CD4-positive, CD25-positive, alpha-beta regulatory T cell (primary cell): Measurements from ENCODE around the gene RCSD1. TPM values are rescaled to one million over a fixed set of nuclear protein-coding genes. Genes with fewer than 3 reads are reported as not detected.
A peak's percentile ranks its signal among the peaks of the same experiment; 100 is the strongest.

Experiments used
- ATAC-seq, 2 donors: fragments of 150-1000 bp; cut with Tn5 transposase; one replicate each; pipeline ENCODE4 v1.10.0; 2021; ENCODE audit warnings: low read depth in 2 of 2, moderate number of reproducible peaks in 2 of 2, moderate library complexity in 1 of 2
- DNase-seq, 3 donors: peaks; one replicate each; pipeline versions ENCODE4 v3.0.0 to v3.0.0-alpha.2; 2012 to 2022; ENCODE audit warnings: mixed read lengths in 1 of 3
- H3K27ac ChIP-seq: one replicate; pipeline ENCODE4 v1.7.0; 2013; ENCODE audit warnings: mild to moderate bottlenecking, low read length; ENCODE audit not compliant: insufficient read depth, poor library complexity, severe bottlenecking
- H3K27me3 ChIP-seq: one replicate; pipeline ENCODE4 v1.7.0; 2013; ENCODE audit warnings: low read length; ENCODE audit not compliant: control insufficient read depth, insufficient read depth
- H3K36me3 ChIP-seq: one replicate; pipeline ENCODE4 v1.7.0; 2013; ENCODE audit warnings: mild to moderate bottlenecking, low read length, moderate library complexity; ENCODE audit not compliant: control insufficient read depth, insufficient read depth
- H3K4me1 ChIP-seq: 2 replicates; pipeline ENCODE4 v1.7.0; 2013; ENCODE audit warnings: mild to moderate bottlenecking, low read length; ENCODE audit not compliant: insufficient read depth, control insufficient read depth, poor library complexity, severe bottlenecking
- H3K4me3 ChIP-seq: one replicate; pipeline ENCODE4 v1.7.0; 2013; ENCODE audit warnings: low read depth, mild to moderate bottlenecking, low read length, moderate library complexity
- H3K9me3 ChIP-seq, 2 experiments: 1 replicate in 1 of 2; 2 replicates in 1 of 2; pipeline ENCODE4 v1.7.0; 2013; ENCODE audit warnings: low read length in 2 of 2, mild to moderate bottlenecking in 1 of 2, moderate library complexity in 1 of 2; ENCODE audit not compliant: control insufficient read depth in 2 of 2
- H3K27ac Mint-ChIP-seq, 3 donors: one replicate each; pipeline ENCODE4 v1.8.0; 2020 to 2022; ENCODE audit warnings: mild to moderate bottlenecking in 3 of 3, mixed read lengths in 3 of 3, moderate library complexity in 2 of 3
- H3K27me3 Mint-ChIP-seq: one replicate; pipeline ENCODE4 v1.8.0; 2022; ENCODE audit warnings: mild to moderate bottlenecking, mixed read lengths
- H3K36me3 Mint-ChIP-seq: one replicate; pipeline ENCODE4 v1.8.0; 2020; ENCODE audit warnings: mixed read lengths
- H3K4me1 Mint-ChIP-seq, 4 donors: one replicate each; pipeline ENCODE4 v1.8.0; 2020 to 2022; ENCODE audit warnings: mixed read lengths in 4 of 4, mild to moderate bottlenecking in 1 of 4
- H3K4me3 Mint-ChIP-seq, 4 donors: one replicate each; pipeline ENCODE4 v1.8.0; 2020 to 2022; ENCODE audit warnings: mild to moderate bottlenecking in 4 of 4, mixed read lengths in 4 of 4, moderate library complexity in 3 of 4
- H3K9me3 Mint-ChIP-seq, 7 donors: one replicate each; pipeline ENCODE4 v1.8.0; 2020 to 2022; ENCODE audit warnings: mixed read lengths in 7 of 7, mild to moderate bottlenecking in 3 of 7, moderate library complexity in 2 of 7
- polyA plus RNA-seq, 4 donors: library from polyadenylated mRNA; unstranded; fragments of 300-500 nt; fragmentation: Illumina TruSeq; gene quantifications; one replicate each; pipeline ENCODE4 v1.2.3, GENCODE V29; 2021
- total RNA-seq: library from RNA; stranded (reverse); gene quantifications from one replicate; pipeline ENCODE4 v1.2.3, GENCODE V29; 2022

The RCSD1 gene
- total and polyA plus RNA-seq, 5 donors from 2014 or later: 174 to 251 (median 226) TPM

DNA sequence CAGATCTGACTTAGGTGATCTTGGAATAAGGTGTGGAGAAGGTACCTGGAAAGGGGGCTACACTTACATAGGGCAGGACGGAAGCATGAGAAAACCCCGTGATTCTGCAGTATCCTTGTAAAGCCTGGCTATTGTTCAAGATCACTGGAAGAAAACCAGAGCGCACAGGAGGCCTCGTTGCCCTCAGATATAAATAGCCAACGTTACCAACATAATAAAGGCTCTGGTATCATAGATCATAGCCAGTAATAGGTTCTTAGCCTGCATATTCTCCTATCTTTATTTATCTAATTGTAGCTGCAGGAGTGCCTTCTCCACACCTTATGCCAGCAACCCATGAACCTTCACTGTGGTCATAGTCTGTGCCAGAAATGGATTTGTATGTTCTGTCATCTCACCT is 55.8 kb downstream of the RCSD1 start:
- Mint-ChIP-seq H3K27ac (peak overlapping the region in 1 of 3 donors; percentile 92), H3K9me3 (no peaks in the 10 kb centered on the region), H3K36me3 (peaks cover 61% of the 10 kb centered on the region), H3K4me1 (peaks cover 13 to 44% (median 30%) of the 10 kb centered on the region in 4 donors), H3K27me3 (no peaks in the 10 kb centered on the region), H3K4me3 (no peak overlapping the region)
- peaks cover 92% of the 10 kb centered on the region for H3K36me3 ChIP-seq
- no peaks in the 10 kb centered on the region for H3K27me3 ChIP-seq
- no peak for DNase-seq
- no peak overlapping the region for H3K4me3 ChIP-seq
- H3K27ac ChIP-seq: no peak overlapping the region
- no peaks in the 10 kb centered on the region for H3K9me3 ChIP-seq
- no peak for ATAC-seq
- H3K4me1 ChIP-seq: peaks cover 5% of the 10 kb centered on the region

DNA sequence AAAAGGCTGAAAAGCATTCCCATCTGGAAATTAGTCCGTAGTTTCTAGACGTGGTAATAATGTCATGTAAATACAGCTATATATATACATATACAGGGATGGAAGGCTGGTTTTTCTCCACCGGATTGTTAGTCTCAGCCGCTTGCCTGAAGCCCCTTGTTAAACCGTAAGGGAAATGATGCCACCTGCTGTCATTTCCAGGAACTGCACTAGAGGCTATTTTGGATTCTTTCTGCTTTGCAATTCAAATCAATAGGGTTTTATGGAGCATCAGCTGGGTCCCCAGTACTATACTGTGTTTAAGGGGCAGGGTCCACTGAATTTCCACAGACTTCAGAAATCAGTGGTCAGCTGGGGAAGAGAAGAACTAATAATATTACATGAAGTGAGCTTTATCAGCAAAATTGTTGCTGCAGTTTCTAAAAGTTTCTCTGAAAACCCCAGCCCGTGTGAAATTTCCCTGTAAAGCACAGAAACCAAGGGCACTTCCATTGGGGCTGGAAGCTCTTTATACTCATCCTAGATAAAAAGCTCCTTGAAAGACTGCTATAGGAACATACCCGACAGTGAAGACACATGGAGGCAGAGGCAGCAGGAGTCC is 58.0 kb downstream of the RCSD1 start:
- H3K27me3 Mint-ChIP-seq: no peaks in the 10 kb centered on the region
- Histone ChIP-seq H3K27me3 (no peaks in the 10 kb centered on the region), H3K4me3 (no peak overlapping the region), H3K36me3 (peaks cover 92% of the 10 kb centered on the region), H3K4me1 (peaks cover 5% of the 10 kb centered on the region), H3K9me3 (no peaks in the 10 kb centered on the region), H3K27ac (peak overlapping the region; percentile 9)
- DNase-seq (peak; percentile 65 to 86 (median 76)), ATAC-seq (peak; percentile 56 to 74)
- peaks cover 63% of the 10 kb centered on the region for H3K36me3 Mint-ChIP-seq
- H3K27ac Mint-ChIP-seq: peak overlapping the region; percentile 18 to 64 (median 33)
- peaks cover 13 to 41% (median 26%) of the 10 kb centered on the region in 4 donors for H3K4me1 Mint-ChIP-seq
- no peaks in the 10 kb centered on the region for H3K9me3 Mint-ChIP-seq
- peak overlapping the region in 1 of 4 donors; percentile 43 for H3K4me3 Mint-ChIP-seq

- DNase-seq: no peak
- no peak overlapping the region for H3K4me3 ChIP-seq
- H3K9me3 ChIP-seq: no peaks in the 10 kb centered on the region
- peak overlapping the region in 2 of 3 donors; percentile 32 to 52 for H3K27ac Mint-ChIP-seq
- H3K27ac ChIP-seq: no peak overlapping the region
- H3K36me3 Mint-ChIP-seq: peaks cover 72% of the 10 kb centered on the region
- H3K36me3 ChIP-seq: peaks cover 93% of the 10 kb centered on the region
- H3K4me1 ChIP-seq: peaks cover 5% of the 10 kb centered on the region
- H3K4me3 Mint-ChIP-seq: no peak overlapping the region
- H3K4me1 Mint-ChIP-seq: peaks cover 13 to 34% (median 21%) of the 10 kb centered on the region in 4 donors
- no peaks in the 10 kb centered on the region for H3K27me3 Mint-ChIP-seq
- H3K27me3 ChIP-seq: no peaks in the 10 kb centered on the region
- no peaks in the 10 kb centered on the region for H3K9me3 Mint-ChIP-seq
- ATAC-seq: no peak
Observed at GRCh38 chr1:167689567-167689920, 59.5 kb downstream of the RCSD1 start.

GRCh38 chr1:167690053-167690452 is 60.0 kb downstream of the RCSD1 start:
- Mint-ChIP-seq H3K4me1 (peaks cover 13 to 37% (median 20%) of the 10 kb centered on the region in 4 donors), H3K27ac (peak overlapping the region in 1 of 3 donors; percentile 52), H3K27me3 (no peaks in the 10 kb centered on the region), H3K36me3 (peaks cover 72% of the 10 kb centered on the region), H3K9me3 (no peaks in the 10 kb centered on the region), H3K4me3 (no peak overlapping the region)
- no peak overlapping the region for H3K4me3 ChIP-seq
- H3K4me1 ChIP-seq: peaks cover 5% of the 10 kb centered on the region
- ATAC-seq (no peak), DNase-seq (no peak)
- H3K9me3 ChIP-seq: no peaks in the 10 kb centered on the region
- no peaks in the 10 kb centered on the region for H3K27me3 ChIP-seq
- H3K27ac ChIP-seq: no peak overlapping the region
- H3K36me3 ChIP-seq: peaks cover 94% of the 10 kb centered on the region

DNA sequence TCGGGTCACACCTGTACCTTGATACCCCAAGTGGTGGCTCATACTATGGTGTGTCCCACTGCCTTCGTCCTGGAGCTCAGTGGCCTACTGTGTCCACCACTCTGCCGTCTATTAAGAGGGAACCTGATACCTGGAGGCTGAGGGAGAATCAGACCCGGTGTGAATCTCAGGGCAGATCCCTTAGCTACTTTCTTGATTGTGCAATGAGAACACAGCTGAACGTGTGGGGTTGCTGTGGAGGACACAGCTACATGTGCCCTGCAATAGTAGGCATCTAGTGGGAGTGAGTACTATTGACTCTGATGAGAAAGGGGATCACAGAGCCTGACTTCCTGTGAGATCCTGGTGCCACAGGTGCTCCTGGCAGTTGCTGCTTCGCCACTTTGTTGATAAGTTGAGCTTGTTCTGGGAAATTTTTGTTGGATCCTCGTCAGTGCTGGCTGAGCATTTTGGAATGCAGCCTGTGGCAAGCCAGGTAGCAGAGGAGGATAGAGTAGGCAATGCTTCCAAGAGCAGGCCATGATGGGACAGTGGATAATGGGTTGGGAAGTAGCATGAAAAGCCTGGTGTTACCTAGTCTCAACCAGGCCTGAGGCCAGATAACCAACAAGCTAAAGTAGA is 63.5 kb downstream of the RCSD1 start:
- Histone ChIP-seq H3K36me3 (peaks cover 98% of the 10 kb centered on the region), H3K27me3 (no peaks in the 10 kb centered on the region), H3K4me3 (no peak overlapping the region), H3K27ac (no peak overlapping the region), H3K9me3 (no peaks in the 10 kb centered on the region), H3K4me1 (no peaks in the 10 kb centered on the region)
- ATAC-seq (no peak), DNase-seq (no peak)
- Mint-ChIP-seq H3K4me3 (peak overlapping the region in 1 of 4 donors; percentile 22), H3K27ac (peak overlapping the region; percentile 5 to 46 (median 29)), H3K27me3 (no peaks in the 10 kb centered on the region), H3K36me3 (peaks cover 70% of the 10 kb centered on the region), H3K9me3 (no peaks in the 10 kb centered on the region), H3K4me1 (peaks cover 0 to 18% (median 6%) of the 10 kb centered on the region in 4 donors)

DNA sequence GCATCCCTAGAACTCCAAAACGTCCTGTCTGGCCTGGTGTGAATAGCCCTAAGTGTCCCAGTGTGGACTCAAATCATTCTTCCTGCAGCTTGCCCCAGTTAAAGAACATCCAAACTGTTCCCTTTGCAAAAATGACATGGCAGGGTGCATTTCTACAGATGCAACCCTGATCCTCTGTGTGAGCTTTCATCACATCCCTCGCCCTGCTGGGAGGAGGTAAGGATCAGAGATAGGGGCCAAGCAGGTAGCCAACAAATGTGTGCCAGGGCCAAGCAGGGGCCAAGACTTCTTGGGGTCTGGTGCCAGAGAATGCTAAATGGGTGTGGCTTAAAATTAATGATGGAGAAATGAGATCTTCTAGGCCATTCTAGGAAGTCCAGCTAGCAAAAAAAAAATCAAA is 64.7 kb downstream of the RCSD1 start:
- peak overlapping the region in 2 of 4 donors; percentile 26 to 54 for H3K4me3 Mint-ChIP-seq
- H3K36me3 ChIP-seq: peaks cover 98% of the 10 kb centered on the region
- H3K9me3 ChIP-seq: no peaks in the 10 kb centered on the region
- no peaks in the 10 kb centered on the region for H3K27me3 Mint-ChIP-seq
- peaks cover 0 to 17% (median 5%) of the 10 kb centered on the region in 4 donors for H3K4me1 Mint-ChIP-seq
- DNase-seq (no peak), ATAC-seq (no peak)
- no peaks in the 10 kb centered on the region for H3K4me1 ChIP-seq
- H3K4me3 ChIP-seq: no peak overlapping the region
- no peaks in the 10 kb centered on the region for H3K27me3 ChIP-seq
- H3K36me3 Mint-ChIP-seq: peaks cover 71% of the 10 kb centered on the region
- H3K9me3 Mint-ChIP-seq: no peaks in the 10 kb centered on the region
- H3K27ac ChIP-seq: no peak overlapping the region
- H3K27ac Mint-ChIP-seq: peak overlapping the region in 1 of 3 donors; percentile 72

- H3K4me1 ChIP-seq: no peaks in the 10 kb centered on the region
- no peaks in the 10 kb centered on the region for H3K27me3 Mint-ChIP-seq
- H3K27ac ChIP-seq: no peak overlapping the region
- H3K4me1 Mint-ChIP-seq: peaks cover 0 to 15% (median 6%) of the 10 kb centered on the region in 4 donors
- H3K9me3 ChIP-seq: no peaks in the 10 kb centered on the region
- H3K27me3 ChIP-seq: no peaks in the 10 kb centered on the region
- H3K4me3 Mint-ChIP-seq: peak overlapping the region in 1 of 4 donors; percentile 26
- DNase-seq: no peak
- peaks cover 71% of the 10 kb centered on the region for H3K36me3 Mint-ChIP-seq
- H3K27ac Mint-ChIP-seq: peak overlapping the region in 1 of 3 donors; percentile 72
- peaks cover 98% of the 10 kb centered on the region for H3K36me3 ChIP-seq
- H3K9me3 Mint-ChIP-seq: no peaks in the 10 kb centered on the region
- no peak overlapping the region for H3K4me3 ChIP-seq
- ATAC-seq: no peak
Observed at GRCh38 chr1:167695147-167695546, 65.1 kb downstream of the RCSD1 start.
